Astrocyte (in vitro differentiated cells and primary cell): ENCODE data around the gene DSP.

Experiments
- CTCF ChIP-seq: IDR thresholded peaks from 2 replicates; pipeline ENCODE4 v1.5.1; 2011; ENCODE audit warnings: low read depth, mild to moderate bottlenecking, inconsistent platforms, low read length, moderate library complexity; ENCODE audit not compliant: insufficient read depth
- EZH2 ChIP-seq: IDR thresholded peaks from 2 replicates; pipeline ENCODE4 v1.6.1; 2012; ENCODE audit warnings: mild to moderate bottlenecking, low read length, inconsistent platforms; ENCODE audit not compliant: insufficient read depth

- TF ChIP-seq EZH2 (no peak), CTCF (no peak)
These were observed 38.4 kb downstream of the DSP start for GRCh38 chr6:7579851-7580250.
